ENCODE results near the gene PAGE4. TPM values are rescaled to one million over a fixed set of nuclear protein-coding genes. Genes with fewer than 3 reads are reported as not detected.

Gene PAGE4
- total RNA-seq, 4 donors from 2014 or later: not detected

DNA sequence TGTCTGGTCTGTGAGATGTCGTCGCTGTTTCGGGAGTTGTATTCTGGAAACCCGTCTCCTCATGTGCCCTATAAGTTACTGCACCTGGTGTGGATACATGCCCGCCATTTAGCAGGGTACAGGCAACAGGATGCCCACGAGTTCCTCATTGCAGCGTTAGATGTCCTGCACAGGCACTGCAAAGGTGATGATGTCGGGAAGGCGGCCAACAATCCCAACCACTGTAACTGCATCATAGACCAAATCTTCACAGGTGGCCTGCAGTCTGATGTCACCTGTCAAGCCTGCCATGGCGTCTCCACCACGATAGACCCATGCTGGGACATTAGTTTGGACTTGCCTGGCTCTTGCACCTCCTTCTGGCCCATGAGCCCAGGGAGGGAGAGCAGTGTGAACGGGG lies 51.6 kb downstream of the PAGE4 start:
- peaks cover 0 to 8% of the 10 kb centered on the region in 2 donors for H3K4me1 ChIP-seq
- DNase-seq (no peak), ATAC-seq (no peak)
- intact Hi-C loops (cut with DNase I; ENCODE audit: low total_unique reads): loop anchor here (5.0 kb wide), 1 partner anchor 42 kb away; the partner anchor contains the start of gene CLCN5
- H3K4me3 ChIP-seq: no peak overlapping the region
- H3K36me3 ChIP-seq: no peaks in the 10 kb centered on the region
- no peaks in the 10 kb centered on the region for H3K27me3 ChIP-seq
- no peak overlapping the region for H3K27ac ChIP-seq
- TF ChIP-seq CTCF (IDR thresholded peaks at IDR 0.05 in 4 of 5, conservative IDR thresholded peaks at IDR 0.05 in 1 of 5): no peak
- TF ChIP-seq POLR2A (IDR thresholded peaks at IDR 0.05): no peak
- no peaks in the 10 kb centered on the region for H3K9me3 ChIP-seq
- in situ Hi-C loops (cut with MboI; ENCODE audit: low sequenced_read_pairs in 4 of 4): no loop called here

Other genes with a start within 250 kb of the PAGE4 start
- not detected for gene GAGE12H, start 249.4 kb upstream of the PAGE4 start, total RNA-seq
- gene GAGE2A, start 239.8 kb upstream of the PAGE4 start, total RNA-seq: not detected
- not detected for gene GAGE1, start 230.3 kb upstream of the PAGE4 start, total RNA-seq
- gene PAGE1, start 133.3 kb upstream of the PAGE4 start, total RNA-seq: not detected
- 1 to 10 TPM; 1.0 to 2.0 (median 1.7) TPM for gene USP27X, start 50.2 kb downstream of the PAGE4 start, total RNA-seq
- 10 to 100 TPM in 1 of 4 donors, 1 to 10 TPM in 3; 2.7 to 13.1 (median 6.8) TPM for gene CLCN5, start 93.3 kb downstream of the PAGE4 start, total RNA-seq